SK-MEL-5 (cell line): ENCODE results near the gene INAVA. TPM values are rescaled to one million over a fixed set of nuclear protein-coding genes. Genes with fewer than 3 reads are reported as not detected.

Experiments used
- DNase-seq: peaks from one replicate; pipeline ENCODE4 v3.0.0-alpha.2; 2016; ENCODE audit warnings: low read depth, low spot score
- in situ Hi-C: cut with HindIII; loops from 2 replicates; pipeline ENCODE4 v1.10.0; 2016; ENCODE audit warnings: low sequenced_read_pairs, high pct_unique_total_duplicates, low pct_unique_long_range_greater_than_20kb
- polyA plus RNA-seq, 2 experiments: library from polyadenylated mRNA; depleted of rRNA; stranded (reverse); fragments of >200 nt; gene quantifications; 2 replicates each; pipeline ENCODE4 v1.2.3, GENCODE V29; 2015
- total RNA-seq: library from RNA; depleted of rRNA; stranded (reverse); fragments of >200 nt; shearing (Covaris generic); gene quantifications from 2 replicates; pipeline ENCODE4 v1.2.3, GENCODE V29; 2014; rRNA removed

The INAVA gene, protein sequence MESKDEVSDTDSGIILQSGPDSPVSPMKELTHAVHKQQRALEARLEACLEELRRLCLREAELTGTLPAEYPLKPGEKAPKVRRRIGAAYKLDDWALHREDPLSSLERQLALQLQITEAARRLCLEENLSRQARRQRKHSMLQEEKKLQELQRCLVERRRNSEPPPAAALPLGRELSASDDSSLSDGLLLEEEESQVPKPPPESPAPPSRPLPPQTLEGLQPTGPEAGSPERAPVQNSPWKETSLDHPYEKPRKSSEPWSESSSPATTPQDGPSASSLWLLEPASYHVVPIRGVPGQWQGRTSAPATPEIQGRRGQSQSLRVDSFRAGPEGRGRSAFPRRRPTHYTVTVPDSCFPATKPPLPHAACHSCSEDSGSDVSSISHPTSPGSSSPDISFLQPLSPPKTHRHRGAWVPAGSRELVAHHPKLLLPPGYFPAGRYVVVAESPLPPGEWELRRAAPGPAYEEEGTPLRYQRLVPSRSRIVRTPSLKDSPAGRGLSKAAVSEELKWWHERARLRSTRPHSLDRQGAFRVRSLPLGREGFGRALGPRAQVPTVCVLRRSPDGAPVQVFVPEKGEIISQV
- total RNA-seq: not detected in 2 replicates
- polyA plus RNA-seq (2015; cell fraction: cytosol; rRNA removed): 0.13 TPM in 1 of 2 replicates, not detected in the other
- 0.04 TPM in 1 of 2 replicates, not detected in the other for polyA plus RNA-seq (2015; cell fraction: nucleus; rRNA removed)

DNA sequence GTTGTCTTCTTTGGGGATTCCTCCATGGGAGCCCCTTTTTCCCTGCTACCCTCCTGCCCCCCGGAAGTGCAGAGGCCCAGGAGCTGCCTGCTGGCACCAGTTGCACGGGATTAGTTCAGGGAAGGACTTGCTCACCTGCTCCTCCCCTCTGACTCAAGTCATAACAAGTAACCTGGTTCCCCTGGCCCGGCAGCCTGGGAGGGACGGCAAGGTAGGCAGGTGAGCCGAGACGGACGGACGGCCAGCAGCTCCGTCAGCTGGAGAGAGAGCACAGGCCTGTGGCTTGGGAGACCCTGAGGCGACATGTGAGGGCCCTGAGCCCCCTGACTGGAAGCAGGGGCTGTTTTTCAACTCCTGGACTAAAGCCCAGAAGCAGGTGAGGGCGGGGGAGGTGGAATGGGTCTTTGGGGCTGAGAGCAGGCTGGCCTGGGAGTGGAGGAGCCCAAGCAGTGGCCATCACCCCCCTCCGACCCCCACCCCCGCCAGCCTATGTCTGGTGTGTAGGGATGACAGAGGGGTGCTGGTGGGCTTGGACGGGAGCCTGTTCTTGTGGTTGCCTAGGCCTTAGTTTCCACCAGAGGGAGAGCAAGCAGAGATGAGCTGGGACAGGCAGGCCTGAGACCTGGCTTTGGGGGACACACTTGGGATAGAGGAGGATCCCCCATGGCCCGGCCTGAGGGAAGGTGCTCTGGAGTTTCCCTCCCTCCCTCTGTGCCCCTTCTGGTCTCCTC lies at the start of gene INAVA:
Gene INAVA (plus strand): TSS at position 189 of the 731 bp plus-strand sequence. CDS start 3,501 bp downstream, outside the sequence.
- in situ Hi-C loops: no loop called here
- no peak for DNase-seq

GRCh38 chr1:200845360-200845759 lies 49.3 kb upstream of the INAVA start:
- in situ Hi-C loops: no loop called here
- DNase-seq: no peak

DNA sequence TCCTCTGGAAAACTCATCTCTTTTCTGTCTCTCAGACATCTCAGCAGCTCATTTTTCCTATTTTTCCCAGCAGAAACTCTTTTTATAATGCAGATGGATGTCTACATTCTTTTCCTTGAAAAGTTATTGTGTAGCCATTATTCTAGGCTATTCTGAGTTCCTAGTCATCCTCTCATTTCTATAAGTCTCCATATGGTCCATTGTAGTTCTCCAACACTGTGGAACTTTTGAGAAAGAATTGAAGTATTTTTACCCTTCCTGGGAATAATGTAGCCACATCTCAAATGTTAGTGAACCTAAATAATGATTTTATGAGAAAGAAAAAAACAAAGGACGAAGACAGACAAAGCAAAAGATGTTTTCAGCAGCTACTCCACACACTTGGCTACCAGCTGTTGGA lies 48.3 kb upstream of the INAVA start:
- no peak for DNase-seq
- in situ Hi-C loops: no loop called here

DNA sequence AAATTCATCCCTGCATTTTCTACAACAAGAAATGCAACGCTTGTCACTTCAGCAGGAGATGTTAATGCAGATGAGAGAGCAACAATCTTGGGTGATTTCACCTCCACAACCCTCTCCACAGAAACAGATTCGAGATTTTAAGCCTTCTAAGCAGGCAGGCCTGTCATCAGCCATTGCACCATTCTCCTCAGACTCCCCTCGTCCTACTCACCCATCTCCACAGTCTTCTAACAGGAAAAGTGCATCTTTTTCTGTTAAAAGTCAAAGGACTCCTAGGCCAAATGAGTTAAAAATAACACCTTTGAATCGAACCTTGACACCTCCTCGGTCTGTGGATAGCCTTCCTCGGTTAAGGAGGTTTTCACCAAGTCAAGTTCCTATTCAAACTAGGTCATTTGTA lies 45.3 kb upstream of the INAVA start:
- DNase-seq: no peak
- in situ Hi-C loops: no loop called here

GRCh38 chr1:200850554-200850953 lies 44.1 kb upstream of the INAVA start:
- DNase-seq: no peak
- in situ Hi-C loops: no loop called here

- DNase-seq: no peak
- in situ Hi-C loops: no loop called here
These were observed 37.9 kb upstream of the INAVA start for GRCh38 chr1:200856716-200857357.

GRCh38 chr1:200857804-200858203 lies 36.9 kb upstream of the INAVA start:
- in situ Hi-C loops: no loop called here
- no peak for DNase-seq

GRCh38 chr1:200861937-200862647 lies 32.6 kb upstream of the INAVA start:
- in situ Hi-C loops: no loop called here

GRCh38 chr1:200862713-200863415 lies 31.8 kb upstream of the INAVA start:
- DNase-seq: no peak
- in situ Hi-C loops: no loop called here

More at GRCh38 chr1:200861937-200862647, 32.6 kb upstream of the INAVA start:
- DNase-seq: no peak

DNA sequence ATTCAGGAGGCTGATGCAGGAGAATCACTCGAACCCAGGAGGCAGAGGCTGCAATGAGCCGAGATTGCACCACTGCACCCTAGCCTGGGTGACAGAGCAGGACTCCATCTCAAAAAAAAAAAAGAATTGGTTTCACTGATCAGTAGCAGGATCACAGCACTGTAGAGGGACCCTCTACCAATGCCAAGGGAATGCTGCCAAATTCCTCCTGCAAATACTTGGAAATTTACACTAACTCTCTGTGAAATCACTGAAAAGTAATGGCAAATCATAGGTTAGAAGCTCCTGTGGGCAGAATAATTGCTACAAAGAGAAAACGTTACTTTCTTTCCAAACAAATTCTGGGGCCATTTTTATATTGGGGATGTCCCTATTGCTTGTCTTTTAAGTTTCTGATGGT lies 28.6 kb upstream of the INAVA start:
- DNase-seq: no peak
- in situ Hi-C loops: no loop called here

- in situ Hi-C loops: no loop called here
- no peak for DNase-seq
These were observed 28.2 kb upstream of the INAVA start for GRCh38 chr1:200866521-200866920.

DNA sequence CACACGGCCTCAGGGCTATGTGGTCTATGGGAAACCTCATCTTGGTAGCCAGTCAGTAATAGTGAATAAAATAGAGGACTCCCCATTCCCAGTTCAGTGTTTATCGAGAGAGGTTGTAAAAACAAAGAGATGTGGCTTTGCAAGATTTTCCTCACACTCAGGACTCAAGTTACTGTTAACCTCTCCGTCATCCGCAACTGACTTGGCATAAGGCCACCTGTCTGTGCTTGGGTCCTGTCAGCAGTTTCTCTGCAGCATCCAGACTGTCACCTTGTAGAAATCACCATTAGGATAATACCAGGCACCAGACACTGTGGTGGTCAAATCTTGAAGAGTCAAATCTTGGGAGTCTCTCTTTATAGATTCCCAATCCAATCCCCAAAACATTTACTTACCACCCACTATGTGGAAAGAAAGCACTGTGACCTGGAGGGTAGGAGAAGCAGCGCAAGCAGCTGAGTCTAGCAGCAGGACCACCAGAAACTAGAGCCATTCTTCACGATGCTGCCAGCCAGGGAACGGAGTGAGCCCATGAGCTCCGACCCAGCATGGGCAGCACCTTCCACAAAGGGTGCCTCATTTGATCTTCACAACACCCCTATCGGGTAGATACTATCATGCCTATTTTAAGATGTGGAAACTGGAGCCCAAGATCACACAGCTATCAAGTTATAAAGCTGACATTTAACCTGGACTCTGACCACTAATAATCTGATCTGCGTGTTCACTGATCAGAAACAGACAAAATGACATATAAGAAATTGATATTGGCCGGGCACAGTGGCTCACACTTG lies 27.5 kb upstream of the INAVA start:
- no peak for DNase-seq
- in situ Hi-C loops: no loop called here

DNA sequence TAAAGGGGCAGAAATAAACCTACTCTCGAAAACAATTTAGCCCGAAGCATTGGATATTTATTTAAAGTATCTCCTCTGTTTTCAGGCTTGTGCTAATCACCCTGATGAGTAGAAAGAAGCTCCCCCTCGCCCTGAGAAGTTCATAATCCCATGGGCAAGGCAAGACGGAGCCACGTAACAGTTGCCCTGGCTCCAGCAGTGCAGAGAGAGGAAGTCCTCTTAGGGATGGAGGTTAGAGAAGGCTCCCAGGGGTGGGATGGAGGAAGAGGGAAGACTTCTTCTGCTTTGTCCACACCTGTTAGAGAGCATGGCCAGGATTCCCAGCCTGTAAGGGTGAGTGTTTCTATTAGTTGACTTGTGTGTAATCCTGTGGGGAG lies 25.3 kb upstream of the INAVA start:
- no peak for DNase-seq
- in situ Hi-C loops: no loop called here

DNA sequence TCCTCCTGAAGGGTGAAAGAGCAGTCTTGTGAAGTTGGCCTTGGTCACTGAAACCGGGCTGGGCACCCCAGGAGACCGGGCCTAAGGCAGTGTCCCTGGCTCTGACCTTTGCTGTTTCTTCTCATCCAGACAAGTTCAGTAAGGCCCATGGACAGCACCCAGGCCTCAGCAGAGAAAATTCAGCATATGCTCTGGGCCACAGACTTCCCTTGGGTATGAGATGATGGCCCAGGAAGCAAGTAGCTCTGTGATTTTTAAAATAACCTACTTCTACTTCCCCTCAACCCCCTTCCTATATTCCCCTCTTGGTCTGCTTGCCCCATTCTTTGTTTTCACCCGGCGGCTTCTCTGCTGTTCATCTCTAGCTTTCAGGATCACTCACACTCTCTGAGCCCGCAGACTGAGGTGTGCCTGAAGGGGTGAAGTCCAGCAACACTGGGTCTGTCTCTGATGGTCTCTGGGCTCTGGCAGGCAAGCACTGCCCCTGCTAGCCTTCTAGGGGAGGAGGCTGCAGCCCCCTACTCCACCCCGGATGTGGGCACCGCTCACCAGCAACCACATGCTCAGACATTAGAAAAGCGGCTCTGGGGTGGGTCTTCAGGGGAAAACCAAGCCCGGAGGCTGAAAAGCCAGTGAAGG lies 24.8 kb upstream of the INAVA start:
- in situ Hi-C loops: no loop called here
- no peak for DNase-seq

GRCh38 chr1:200872446-200873115 lies 22.1 kb upstream of the INAVA start, which contains the start of gene GPR25:
Gene GPR25 (plus strand): TSS chr1:200872981. CDS start chr1:200873038, 57 bp downstream.
- in situ Hi-C loops: no loop called here
- DNase-seq: no peak
